ENCODE results near the gene POLR2E. TPM values are rescaled to one million over a fixed set of nuclear protein-coding genes. Genes with fewer than 3 reads are reported as not detected.

POLR2E gene
- total and polyA plus RNA-seq, 9 of the 15 experiments (the other 6 are each of a cell fraction or from before 2014, with no cell fraction given) = 3.4 to 413 (median 244) TPM

GRCh38 chr19:1102407-1103131 is 7.4 kb upstream of the POLR2E start (continued):
- TF ChIP-seq CLOCK (CRISPR knock-in tag; IDR thresholded peaks at IDR 0.05; ENCODE audit: borderline replicate concordance) (no peak), ATF1 (CRISPR knock-in tag; IDR thresholded peaks at IDR 0.05) (no peak), ATF1 (tag; IDR thresholded peaks at IDR 0.05) (no peak), ZBTB11 (CRISPR knock-in tag; IDR thresholded peaks at IDR 0.05) (no peak), USF1 (CRISPR knock-in tag; IDR thresholded peaks at IDR 0.05) (0 out of 2 replicates have a peak, but pooled peaks have one; percentile 6), BRD4 (IDR thresholded peaks at IDR 0.05) (no peak), L3MBTL2 (IDR thresholded peaks at IDR 0.05) (no peak), PCBP2 (IDR thresholded peaks at IDR 0.05; ENCODE audit: low read depth, low read length, poor library complexity, severe bottlenecking) (no peak), GATAD2B (IDR thresholded peaks at IDR 0.05; ENCODE audit: borderline replicate concordance) (no peak), CEBPB (tag; IDR thresholded peaks at IDR 0.05) (no peak), TARDBP (IDR thresholded peaks at IDR 0.05) (no peak), ILF3 (IDR thresholded peaks at IDR 0.05; ENCODE audit: borderline replicate concordance) (no peak), ZC3H4 (CRISPR knock-in tag; IDR thresholded peaks at IDR 0.05; ENCODE audit: borderline replicate concordance) (no peak), WHSC1 (IDR thresholded peaks at IDR 0.05; ENCODE audit: low read length) (no peak), FOSL1 (tag; conservative IDR thresholded peaks at IDR 0.05) (peak; percentile 78), HDAC3 (IDR thresholded peaks at IDR 0.05; ENCODE audit: borderline replicate concordance, partially characterized antibody) (no peak), DDX20 (tag; IDR thresholded peaks at IDR 0.05; ENCODE audit: low read depth) (no peak), U2AF1 (optimal IDR thresholded peaks at IDR 0.05; ENCODE audit: low read depth, low read length) (no peak), ZNF280A (IDR thresholded peaks at IDR 0.05; ENCODE audit: low read depth, partially characterized antibody) (no peak), ZC3H8 (IDR thresholded peaks at IDR 0.05) (no peak), SNRNP70 (optimal IDR thresholded peaks at IDR 0.05; ENCODE audit: low read depth, low read length) (no peak)

Measured in K562 (cell line).